GM19455 (cell line): ENCODE measurements around the gene SHISA9.

Source experiments
- ATAC-seq: cut with Tn5 transposase; IDR thresholded peaks from one replicate; pipeline ENCODE4 v1.9.1; 2021; ENCODE audit not compliant: unreplicated experiment

The SHISA9 gene

GRCh38 chr16:13063457-13063856, 162.1 kb downstream of the SHISA9 start:
- no peak for ATAC-seq

- ATAC-seq: no peak
Observed at GRCh38 chr16:13064821-13065220, 163.4 kb downstream of the SHISA9 start.

GRCh38 chr16:13067648-13068047, 166.2 kb downstream of the SHISA9 start:
- ATAC-seq: no peak

GRCh38 chr16:13068912-13069583, 167.7 kb downstream of the SHISA9 start:
- ATAC-seq: no peak

GRCh38 chr16:13070268-13070667, 168.9 kb downstream of the SHISA9 start:
- ATAC-seq: no peak

GRCh38 chr16:13076878-13077277, 175.5 kb downstream of the SHISA9 start:
- no peak for ATAC-seq

- no peak for ATAC-seq
Observed at GRCh38 chr16:13077816-13078215, 176.4 kb downstream of the SHISA9 start.

GRCh38 chr16:13080531-13080930, 179.1 kb downstream of the SHISA9 start:
- no peak for ATAC-seq

- no peak for ATAC-seq
Observed at GRCh38 chr16:13081825-13082331, 180.5 kb downstream of the SHISA9 start.

- ATAC-seq: no peak
Observed at GRCh38 chr16:13083681-13084080, 182.3 kb downstream of the SHISA9 start.

GRCh38 chr16:13084331-13084730, 182.9 kb downstream of the SHISA9 start:
- no peak for ATAC-seq

GRCh38 chr16:13093661-13094060, 192.3 kb downstream of the SHISA9 start:
- ATAC-seq: no peak

GRCh38 chr16:13095061-13095460, 193.7 kb downstream of the SHISA9 start:
- ATAC-seq: no peak

- no peak for ATAC-seq
Observed at GRCh38 chr16:13098536-13098935, 197.1 kb downstream of the SHISA9 start.

- ATAC-seq: no peak
Observed at GRCh38 chr16:13099822-13100221, 198.4 kb downstream of the SHISA9 start.

GRCh38 chr16:13100970-13101369, 199.6 kb downstream of the SHISA9 start:
- ATAC-seq: no peak

- ATAC-seq: no peak
Observed at GRCh38 chr16:13101828-13102227, 200.4 kb downstream of the SHISA9 start.

- ATAC-seq: no peak
Observed at GRCh38 chr16:13102401-13102800, 201.0 kb downstream of the SHISA9 start.

GRCh38 chr16:13103831-13104530, 202.6 kb downstream of the SHISA9 start:
- no peak for ATAC-seq

- no peak for ATAC-seq
Observed at GRCh38 chr16:13104772-13105171, 203.4 kb downstream of the SHISA9 start.

- ATAC-seq: no peak
Observed at GRCh38 chr16:13105427-13105826, 204.0 kb downstream of the SHISA9 start.

- no peak for ATAC-seq
Observed at GRCh38 chr16:13106464-13106863, 205.1 kb downstream of the SHISA9 start.
